GM21786 (cell line): Measurements from ENCODE around the gene GNRH2.
"Not testable (repeated sequence)": the region's sequence is repeated elsewhere in the genome, so short reads cannot be mapped to it uniquely, and the experiment has no call there.

Source experiments
- ATAC-seq: cut with Tn5 transposase; IDR thresholded peaks from one replicate; pipeline ENCODE4 v1.9.1; 2021; ENCODE audit not compliant: unreplicated experiment

Gene GNRH2, protein sequence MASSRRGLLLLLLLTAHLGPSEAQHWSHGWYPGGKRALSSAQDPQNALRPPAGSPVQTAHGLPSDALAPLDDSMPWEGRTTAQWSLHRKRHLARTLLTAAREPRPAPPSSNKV

DNA sequence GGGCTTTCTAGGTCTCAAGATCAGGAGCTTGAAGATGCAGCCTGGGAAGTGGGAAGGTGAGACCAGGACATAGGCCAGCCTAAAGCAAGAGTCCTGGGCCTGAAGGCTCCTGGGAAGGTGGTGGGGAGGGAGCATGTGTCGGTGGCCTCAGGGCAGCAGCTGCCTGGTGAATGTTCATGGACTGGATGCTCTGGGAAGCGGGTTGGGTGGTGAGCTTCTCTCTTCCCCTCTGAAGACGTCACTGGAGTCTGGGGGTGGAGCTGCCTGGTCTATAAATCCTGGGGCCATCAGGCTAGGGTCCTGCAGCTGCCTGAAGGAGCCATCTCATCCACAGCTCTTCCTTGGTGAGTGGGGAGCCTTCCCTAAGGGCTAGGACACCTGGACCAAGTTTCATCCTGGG lies at the start of gene GNRH2:
GNRH2 (plus strand) TSS at position 301 of the 400 bp plus-strand sequence. CDS start 793 bp downstream, outside the sequence.
- no peak for ATAC-seq

DNA sequence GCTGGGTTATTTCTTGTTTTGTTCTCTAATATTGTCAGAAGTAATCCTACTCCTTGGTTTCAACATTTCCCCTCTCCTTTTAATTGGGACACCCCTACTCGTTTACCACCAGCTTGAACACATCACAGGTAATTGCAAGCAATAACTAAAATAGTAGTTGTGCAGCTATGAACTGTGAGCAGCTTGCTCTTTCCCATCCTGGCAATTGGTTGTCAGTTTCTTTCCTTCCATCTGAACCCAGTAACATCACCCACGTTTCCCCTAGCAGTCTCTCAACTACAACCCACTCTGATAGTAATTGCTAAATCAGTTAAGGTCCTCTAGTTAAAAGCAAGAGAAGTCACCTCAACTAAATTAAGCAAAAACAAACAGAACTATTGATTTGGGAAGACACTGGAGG lies 47.6 kb upstream of the GNRH2 start:
- ATAC-seq: no peak

DNA sequence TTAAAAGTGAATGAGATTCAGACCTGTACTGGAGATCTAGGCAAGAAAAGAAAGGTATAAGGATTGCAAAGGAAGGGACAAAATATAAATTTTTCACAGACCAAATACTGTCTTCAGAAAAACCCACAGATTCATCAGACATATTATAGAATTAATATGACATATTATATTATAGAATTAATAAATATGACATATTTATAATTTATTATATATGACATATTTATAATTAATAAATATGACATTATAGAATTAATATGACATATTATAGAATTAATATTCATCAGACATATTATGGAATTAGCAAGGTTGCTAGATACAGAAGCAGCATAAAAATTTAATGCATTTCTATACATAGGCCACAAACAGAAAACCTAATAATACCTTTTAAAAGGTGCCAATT lies 44.7 kb upstream of the GNRH2 start:
- ATAC-seq: no peak

DNA sequence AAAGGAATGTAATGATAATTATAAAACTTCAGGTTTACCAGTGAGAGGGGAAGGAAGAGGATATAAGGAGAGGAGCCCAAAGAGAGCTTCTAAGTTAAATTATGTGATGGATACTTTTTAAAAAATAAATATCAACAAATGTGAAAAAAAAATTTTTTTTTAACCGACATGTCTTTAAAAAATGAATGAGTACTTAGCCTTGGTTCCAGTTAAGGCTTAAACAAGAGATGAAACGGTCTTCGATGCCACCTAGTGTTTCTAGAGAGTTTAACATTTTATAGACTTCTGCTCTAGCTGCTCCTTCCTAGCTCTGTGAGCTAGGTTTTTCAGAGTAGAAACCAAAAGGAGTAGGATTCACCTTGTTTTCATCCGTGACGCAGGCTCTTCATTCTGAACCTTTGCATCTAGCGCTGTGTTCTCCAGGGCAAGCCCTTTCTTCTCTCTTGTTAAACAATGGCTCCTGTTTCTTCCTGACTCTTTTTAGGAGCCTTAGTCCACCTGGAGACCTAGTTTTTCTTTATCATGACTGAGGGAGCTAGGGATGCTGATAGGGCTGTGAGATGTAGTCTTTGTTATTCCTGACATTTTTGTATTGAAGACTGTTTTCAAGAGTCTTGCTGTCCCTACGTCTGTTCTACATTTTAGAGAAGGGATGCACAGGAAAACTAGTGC lies 42.4 kb upstream of the GNRH2 start:
- no peak for ATAC-seq

DNA sequence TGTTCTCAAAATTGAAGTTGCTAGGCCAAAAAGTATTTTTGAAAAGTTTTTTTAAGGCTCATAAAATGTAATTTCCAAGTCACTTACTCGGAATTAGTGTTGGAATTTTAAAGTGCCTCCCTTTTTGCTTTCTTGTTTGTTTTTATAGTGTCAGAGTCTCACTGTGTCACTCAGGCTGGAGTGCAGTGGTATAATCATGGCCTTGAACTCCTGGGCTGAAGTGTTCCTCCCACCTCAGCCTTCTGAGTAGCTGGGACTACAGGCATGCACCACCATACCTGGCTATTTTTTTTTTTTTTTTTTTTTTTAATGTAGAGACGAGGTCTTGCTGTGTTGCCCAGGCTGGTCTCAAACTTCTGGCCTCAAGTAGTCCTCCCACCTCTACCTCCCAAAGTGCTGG lies 40.0 kb upstream of the GNRH2 start:
- no peak for ATAC-seq

DNA sequence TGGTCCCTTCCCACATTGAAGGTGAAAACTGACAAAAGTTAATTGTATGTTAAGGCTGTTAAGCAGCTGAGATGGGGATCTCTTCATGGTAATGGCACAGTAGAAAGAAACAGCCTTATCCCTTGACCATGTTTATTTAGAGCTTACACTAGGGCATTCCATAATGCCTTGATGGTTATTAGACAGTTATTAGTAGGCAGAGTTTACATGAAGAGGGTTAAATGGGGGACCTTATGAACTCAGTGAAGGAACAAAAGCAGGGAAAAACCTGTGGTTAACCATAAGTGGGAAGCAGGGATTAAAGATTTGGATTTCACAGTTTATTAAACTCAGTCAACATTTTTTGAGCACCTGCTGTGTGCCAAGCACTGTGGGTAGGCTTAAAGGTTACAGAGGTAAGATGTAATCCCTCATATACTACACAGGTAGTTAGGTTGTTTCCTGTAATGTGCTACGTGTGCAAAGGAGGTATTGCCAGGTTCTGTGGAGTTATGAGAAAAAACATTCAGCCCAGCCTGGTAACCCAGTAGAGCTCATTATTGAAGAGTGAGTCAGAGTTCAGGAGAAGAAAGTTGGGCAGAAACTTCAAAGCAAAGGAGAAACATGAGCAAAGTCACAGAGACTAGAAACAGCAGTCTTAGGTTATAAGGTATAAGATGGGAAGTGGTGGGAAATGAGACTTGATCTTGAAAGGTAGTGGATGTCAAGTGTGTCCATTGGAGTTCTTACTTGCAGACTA lies 32.3 kb upstream of the GNRH2 start:
- no peak for ATAC-seq

DNA sequence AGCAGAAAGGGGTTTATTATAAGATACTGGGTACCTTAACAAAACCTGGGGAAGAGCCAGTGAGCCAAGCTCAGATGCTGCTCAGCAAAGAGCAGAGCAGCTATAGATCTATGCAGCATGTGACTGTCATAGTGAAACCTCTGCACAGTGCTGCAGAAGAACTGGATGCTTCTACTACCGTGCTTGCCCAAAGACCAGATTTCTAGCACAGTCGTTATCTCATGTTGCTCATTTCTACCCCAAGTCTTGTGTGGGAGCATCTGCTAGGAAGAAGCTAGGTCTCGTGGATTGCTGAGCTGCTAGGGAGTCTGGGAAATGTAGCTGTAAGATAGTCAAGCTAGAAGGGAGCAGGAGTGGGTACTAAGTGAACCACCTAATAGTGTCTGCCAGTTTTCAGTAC lies 31.7 kb upstream of the GNRH2 start:
- ATAC-seq: no peak

DNA sequence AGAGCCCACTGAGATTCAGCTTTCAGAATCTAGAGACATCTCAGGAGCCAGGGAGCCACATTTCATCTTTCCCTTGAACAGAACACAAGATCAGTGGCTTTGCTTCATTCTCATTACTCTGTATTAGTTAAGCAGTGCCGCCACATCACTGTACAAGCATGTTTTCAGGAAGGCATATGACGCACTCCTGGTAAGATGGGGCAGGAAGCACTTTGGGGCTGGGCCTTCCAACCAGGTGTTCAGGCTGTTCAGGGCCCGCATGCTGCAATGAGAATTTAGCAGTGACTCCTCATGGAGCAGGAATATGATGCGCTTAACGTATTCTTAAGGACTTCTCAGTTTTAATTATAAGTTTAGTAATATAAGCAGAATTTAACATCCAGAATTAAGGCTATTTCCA lies 29.7 kb upstream of the GNRH2 start:
- ATAC-seq: no peak

DNA sequence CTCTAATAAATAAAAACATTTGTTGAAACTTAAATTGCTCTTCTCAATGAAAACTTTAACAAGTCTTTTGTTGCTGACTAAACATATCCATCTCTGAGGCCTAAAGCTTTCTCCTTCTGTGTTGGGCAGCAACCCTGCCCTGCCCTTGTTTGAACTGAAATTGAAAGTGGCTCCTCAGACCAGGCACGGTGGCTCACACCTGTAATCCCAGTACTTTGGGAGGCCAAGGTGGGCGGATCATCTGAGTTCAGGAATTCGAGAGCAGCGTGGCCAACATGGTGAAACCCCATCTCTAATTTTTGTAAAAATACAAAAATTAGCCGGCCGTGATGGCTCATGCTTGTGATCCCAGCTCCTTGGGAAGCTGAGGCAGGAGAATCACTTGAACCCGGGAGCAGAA lies 29.2 kb upstream of the GNRH2 start:
- no peak for ATAC-seq

DNA sequence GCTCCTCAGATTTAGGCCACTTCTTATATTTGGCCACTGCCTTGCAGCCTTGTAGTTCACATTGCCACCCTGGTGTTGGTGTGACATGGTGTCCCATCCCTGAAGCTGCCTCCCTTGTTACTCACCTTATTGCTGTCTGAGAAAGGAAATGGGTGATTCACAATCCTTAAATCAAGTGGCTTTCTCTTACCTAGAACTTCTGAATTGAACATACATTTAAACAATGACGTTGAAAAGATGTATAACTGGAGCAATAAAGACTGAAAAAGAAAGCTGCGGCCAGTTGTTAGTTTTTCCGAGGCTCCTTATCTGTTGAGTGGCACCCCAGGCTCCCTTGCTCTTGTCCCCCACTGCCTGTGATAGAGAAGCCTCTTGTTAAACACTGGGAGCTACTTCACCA lies 28.8 kb upstream of the GNRH2 start:
- no peak for ATAC-seq

DNA sequence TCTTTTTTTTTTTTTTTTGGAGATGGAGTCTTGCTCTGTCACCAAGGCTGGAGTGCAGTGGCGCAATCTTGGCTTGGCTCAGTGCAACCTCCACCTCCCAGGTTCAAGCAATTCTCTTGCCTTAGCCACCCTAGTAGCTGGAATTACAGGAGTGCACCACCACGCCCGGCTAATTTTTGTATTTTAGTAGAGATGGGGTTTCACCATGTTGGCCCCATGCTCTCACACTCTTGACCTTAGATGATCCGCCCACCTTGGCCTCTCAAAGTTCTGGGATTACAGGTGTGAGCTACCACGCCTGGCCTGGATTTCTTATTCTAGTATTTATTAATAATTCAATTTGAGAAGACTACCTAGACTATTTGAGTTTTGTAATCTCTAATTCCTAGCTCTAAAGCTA lies 28.1 kb upstream of the GNRH2 start:
- ATAC-seq: not testable (repeated sequence)

DNA sequence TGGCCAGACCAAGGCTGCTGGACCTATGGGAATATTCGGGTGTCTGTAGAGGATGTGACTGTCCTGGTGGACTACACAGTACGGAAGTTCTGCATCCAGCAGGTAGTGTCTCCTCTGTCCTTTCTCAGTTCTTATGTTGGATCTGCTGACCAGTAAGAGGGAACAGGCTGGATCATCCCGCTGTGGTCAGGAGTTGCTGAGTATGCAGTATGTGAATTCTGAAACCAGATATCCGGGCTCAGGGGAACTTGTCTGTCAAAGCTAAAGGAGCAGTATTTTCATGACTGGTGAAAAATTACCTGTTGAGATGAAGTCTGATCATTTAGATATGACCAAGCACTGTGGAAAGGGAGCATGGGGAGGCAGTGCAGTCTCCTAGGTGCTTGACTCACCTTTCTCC lies 22.1 kb upstream of the GNRH2 start:
- ATAC-seq: no peak

DNA sequence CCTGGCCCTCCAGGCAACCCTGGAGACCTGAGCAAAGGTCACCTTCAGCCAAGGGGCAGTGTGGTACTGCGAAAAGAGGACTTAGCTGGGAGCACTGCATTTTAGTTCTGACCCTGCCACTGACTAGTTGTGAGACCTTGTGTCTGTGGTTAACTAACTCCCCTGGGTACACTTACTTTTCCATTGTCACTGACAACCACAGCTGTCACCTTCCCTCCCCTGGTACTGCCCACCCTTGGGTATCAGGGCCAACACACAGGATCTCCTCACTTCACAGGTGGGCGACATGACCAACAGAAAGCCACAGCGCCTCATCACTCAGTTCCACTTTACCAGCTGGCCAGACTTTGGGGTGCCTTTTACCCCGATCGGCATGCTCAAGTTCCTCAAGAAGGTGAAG lies 21.6 kb upstream of the GNRH2 start:
- ATAC-seq: no peak

DNA sequence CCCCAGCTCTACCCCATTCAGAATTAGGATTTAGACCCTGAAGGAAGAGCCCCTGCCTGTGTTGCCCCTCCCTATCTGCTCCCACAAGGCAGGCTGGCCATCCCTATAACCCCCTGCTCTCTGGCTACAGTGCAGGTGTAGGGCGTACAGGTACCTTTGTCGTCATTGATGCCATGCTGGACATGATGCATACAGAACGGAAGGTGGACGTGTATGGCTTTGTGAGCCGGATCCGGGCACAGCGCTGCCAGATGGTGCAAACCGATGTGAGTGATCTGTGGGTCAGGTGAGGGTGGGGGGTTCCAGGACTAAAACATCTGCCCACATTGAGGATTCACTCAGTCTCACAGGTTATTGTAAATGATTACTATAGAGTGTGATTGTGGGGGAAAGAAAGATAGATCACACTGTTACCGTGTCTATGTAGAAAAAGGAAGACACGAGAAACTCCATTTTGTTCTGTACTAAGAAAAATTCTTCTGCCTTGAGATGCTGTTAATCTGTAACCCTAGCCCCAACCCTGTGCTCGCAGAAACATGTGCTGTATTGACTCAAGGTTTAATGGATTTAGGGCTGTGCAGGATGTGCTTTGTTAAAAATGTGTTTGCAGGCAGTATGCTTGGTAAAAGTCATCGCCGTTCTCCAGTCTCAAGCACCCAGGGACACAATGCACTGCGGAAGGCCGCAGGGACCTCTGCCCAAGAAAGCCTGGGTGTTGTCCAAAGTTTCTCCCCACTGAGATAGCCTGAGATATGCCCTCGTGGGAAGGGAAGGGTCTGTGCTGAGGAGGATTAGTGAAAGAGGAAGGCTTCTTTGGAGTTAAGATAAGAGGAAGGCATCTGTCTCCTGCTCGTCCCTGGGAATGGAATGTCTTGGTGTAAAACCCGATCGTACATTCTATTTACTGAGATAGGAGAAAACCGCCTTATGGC lies 20.6 kb upstream of the GNRH2 start:
- not testable (repeated sequence) for ATAC-seq

DNA sequence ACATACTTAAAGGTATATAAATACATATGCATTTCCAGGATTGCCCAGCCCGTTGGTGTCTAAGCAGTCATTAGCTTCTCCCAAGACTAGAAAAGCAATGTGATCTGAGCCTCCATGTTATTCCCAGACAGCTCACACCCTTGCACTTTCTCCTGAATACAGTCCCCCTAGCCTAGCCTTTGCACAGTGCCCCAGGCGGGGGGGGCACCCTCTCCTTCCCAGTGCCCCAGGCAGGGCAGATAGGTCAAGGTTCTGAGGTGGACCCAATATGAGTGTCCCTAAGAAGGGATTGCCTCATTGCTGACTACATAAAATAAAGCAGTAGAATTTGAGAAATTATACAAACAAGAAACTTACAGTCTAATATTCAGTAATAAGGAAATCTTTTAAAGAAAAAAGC lies 15.4 kb upstream of the GNRH2 start:
- ATAC-seq: no peak

DNA sequence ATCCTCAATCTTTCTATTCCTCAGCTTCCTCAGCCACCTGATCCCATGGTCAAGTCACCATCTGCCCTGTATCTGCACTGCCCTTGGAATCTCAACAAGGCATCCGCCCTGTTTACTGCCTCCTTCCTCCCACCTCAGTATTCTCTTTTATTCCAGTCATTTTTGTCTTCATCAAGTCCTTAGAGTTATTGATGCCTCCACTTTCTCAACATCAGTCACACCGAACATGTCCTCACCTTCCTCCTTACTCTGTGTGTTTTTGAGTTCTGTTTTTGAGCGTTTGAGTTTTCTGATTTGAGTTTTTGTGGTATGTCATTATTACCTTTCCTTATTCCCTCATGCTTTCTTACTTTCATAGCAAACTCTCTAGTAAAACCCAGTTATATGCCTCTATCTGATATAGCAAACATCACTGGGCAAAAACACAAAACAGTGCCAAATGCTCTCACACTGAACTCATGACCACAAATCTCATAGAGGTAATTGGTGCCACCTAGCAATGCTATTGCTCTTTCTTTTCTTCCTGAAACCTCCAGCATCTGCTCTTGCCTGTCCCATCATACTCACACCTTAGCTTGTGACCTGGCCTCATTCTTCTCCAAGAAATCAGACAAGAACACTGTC lies 11.8 kb upstream of the GNRH2 start:
- ATAC-seq: no peak

DNA sequence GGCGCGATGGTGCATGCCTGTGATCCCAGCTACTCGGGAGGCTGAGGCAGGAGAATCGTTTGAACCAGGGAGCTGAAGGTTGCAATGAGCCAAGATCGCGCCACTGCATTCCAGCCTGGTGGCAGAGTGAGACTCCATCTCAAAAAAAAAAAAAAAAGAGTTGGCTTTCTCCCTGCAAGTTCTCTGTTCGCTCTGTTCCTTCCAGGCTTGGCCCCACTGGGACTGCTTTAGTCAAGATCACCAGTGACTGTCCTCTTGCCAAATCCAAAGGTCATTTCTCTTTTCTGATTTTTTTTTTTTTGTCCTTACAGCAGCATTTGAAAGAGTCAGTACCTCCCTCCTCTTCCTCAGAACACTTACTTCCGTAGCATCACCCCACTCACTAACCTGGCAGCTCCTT lies 10.8 kb upstream of the GNRH2 start:
- no peak for ATAC-seq

DNA sequence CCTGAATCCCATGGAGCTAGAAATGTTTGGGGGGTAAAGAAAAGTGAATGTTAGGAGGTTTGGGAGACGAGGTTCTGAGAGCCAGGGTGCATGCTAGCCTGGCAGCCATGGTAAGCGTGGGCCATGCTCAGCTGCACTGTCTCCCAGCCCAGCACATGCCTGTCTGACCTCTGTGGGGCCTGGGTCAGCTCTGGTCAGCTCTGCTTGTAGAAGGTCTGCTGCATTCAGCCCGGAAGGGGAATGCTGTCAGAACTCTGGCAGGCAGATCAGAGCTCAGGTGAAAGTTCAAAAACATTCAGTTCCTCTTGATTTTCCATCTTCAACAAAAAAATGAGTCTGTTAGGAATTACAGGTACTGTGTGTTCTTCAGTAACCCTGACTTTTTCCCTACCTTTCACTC lies 5.8 kb upstream of the GNRH2 start:
- no peak for ATAC-seq

DNA sequence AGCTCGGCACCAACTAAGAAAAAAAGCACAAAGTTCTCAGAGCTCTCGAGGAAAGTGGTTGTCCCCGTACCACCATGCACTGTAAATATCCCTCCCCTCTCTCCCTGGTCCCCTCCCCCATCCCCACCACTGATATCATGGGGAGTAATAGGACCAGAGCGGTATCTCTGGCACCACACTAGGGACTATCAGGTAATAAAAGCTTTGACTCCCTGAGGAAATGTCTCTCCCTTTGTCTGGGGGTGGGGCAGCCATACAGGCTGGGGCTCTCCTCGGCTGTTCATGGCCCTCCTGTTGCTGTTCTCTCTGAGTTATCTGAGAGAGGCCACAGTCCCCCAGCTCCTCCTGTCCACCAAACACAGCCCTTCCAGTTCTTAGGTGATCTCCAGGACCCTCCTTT lies 5.0 kb upstream of the GNRH2 start:
- no peak for ATAC-seq

DNA sequence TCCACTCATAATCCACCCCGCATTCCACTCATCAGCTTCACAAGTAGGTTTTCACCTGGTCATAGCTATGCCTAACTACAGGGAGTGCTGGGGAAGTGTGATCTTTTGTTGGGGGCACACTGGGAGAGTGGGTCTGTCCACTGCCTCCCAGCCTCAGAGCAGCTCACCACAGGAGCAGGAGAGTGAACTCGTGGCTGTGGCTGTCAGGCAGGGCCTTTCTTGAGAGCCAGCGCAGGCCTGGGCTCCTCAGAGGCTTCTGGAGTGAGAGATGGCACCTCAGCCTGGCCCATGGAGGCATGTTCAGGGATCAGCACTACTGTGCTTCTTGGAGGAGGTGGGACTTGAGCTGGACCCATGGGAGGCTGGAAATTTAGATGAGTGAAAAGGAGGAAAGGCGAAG lies 4.0 kb upstream of the GNRH2 start:
- no peak for ATAC-seq

DNA sequence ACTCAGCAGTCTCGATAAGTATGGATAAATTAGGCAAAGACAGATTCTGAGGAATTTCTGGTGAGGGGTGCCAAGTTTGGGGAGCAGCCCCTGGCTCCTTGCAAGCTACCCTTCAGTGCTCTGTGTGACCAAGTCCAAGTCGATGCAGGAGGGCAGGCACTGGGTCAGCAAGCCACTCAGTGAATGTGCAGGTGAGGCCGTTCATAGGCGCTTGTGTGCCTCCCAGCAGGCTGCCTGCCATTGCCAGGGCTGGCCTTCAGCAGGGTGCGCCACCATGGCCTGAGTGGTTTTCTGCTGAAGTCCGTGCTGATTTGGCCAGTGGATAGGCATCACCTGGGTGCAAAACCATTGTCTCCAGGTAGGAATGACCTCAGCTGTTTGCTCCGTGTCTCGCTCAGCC lies 3.3 kb upstream of the GNRH2 start:
- no peak for ATAC-seq
